ENCODE measurements around the gene AP5B1.

AP5B1 gene

GRCh38 chr11:65801153-65801987 is 20.6 kb upstream of the AP5B1 start:
- no peak for DNase-seq (ENCODE audit: low read depth in 2 of 3, low spot score in 2 of 3)

DNA sequence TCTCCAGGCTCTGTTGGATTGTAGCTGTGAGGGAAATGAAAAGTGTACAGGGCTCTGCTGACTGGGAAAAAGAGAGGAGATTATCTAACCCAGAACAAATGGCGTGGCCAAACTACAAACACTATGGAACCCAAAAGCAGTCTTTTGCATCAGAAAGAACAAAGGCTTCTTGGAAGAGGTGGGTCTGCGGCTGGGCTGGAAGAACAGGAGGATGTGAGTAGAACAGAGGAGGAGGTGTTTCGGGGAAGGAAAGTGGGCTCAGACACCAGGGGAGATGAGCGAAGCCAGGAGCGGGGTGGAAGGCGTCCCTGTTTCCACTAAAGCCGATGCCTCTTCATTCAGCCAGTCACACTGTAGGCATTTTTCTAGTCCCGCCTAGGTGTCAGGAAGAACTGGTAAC is 18.1 kb upstream of the AP5B1 start:
- DNase-seq (ENCODE audit: low read depth in 2 of 3, low spot score in 2 of 3) = no peak

DNA sequence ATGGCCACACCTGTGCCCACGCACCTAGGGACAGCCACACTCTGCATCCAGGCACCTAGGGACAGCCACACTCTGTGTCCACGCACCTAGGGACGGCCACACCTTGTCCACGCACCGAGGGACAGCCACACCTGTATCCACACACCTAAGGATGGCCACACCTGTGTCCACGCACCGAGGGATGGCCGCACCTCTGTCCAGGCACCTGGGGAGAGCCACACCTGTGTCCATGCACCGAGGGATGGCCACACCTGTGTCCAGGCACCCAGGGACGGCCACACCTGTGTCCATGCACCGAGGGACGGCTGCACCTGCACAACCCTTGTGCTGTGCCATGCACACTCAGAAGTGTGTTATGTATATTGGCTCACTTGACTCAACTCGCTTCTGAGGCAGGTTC is 16.9 kb upstream of the AP5B1 start:
- no peak for DNase-seq (ENCODE audit: low read depth in 2 of 3, low spot score in 2 of 3)

- no peak for DNase-seq (ENCODE audit: low read depth in 2 of 3, low spot score in 2 of 3)
Observed at GRCh38 chr11:65796726-65797601, 16.2 kb upstream of the AP5B1 start.

DNA sequence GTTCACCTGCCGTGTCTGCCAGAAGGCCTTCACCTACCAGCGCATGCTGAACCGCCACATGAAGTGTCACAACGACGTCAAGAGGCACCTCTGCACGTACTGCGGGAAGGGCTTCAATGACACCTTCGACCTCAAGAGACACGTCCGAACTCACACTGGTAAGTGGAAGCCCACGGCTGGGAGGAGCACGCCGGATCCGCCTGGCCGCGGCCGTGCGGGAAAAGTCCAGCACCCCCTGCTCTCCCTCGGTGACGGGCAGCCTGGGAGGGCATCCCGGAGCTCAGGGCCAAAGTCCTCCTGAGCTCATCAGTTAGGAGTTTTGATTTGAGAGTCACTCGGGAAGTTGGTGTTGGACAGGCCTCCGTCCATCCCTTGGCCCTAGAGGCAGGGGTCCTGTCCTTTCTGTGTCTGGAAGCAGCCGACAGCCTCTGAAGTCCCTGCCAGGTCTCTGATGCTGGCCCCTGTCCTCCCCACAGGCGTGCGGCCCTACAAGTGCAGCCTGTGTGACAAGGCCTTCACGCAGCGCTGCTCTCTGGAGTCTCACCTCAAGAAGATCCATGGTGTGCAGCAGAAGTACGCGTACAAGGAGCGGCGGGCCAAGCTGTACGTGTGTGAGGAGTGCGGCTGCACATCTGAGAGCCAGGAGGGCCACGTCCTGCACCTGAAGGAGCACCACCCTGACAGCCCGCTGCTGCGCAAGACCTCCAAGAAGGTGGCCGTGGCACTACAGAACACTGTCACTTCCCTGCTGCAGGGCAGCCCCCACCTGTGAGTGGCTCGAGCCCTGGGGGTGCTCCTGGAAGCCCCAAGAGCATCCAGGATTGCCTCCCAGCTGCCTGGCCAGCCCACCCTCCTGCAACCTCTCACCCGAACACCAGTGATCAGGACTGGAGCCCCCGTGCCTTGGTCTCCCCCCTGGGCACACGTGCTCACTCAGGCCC is 14.1 kb upstream of the AP5B1 start:
- no peak for DNase-seq (ENCODE audit: low read depth in 2 of 3, low spot score in 2 of 3)

GRCh38 chr11:65793625-65794400 is 13.0 kb upstream of the AP5B1 start:
- no peak for DNase-seq (ENCODE audit: low read depth in 2 of 3, low spot score in 2 of 3)

DNA sequence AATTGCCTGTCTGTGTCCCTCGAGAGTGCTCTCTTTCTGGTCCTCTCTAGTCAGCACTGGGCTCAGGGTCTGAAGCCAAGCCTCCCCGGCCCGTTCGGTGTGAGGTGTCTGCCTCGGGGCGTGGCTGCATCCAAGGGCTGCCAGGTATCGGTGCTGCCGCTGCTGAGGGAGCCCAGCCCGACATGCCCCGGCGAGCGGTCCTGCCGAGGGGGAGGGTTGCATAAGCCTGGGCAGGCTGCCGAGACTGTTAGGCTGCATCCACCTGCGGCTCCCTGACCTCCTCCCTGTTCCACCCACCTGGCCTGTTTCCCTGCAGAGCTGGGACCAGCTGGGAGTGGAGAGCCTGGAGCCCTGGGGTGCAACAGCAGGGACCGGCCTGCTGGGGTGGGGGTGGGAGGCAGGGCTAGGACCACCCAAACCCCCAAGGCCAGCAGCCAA is 12.4 kb upstream of the AP5B1 start:
- DNase-seq (ENCODE audit: low read depth in 2 of 3, low spot score in 2 of 3) = no peak

- no peak for DNase-seq (ENCODE audit: low read depth in 2 of 3, low spot score in 2 of 3)
Observed at GRCh38 chr11:65792456-65792855, 11.7 kb upstream of the AP5B1 start.

GRCh38 chr11:65791719-65792213 is 11.0 kb upstream of the AP5B1 start:
- DNase-seq (ENCODE audit: low read depth in 2 of 3, low spot score in 2 of 3) = peak; percentile 26 to 53 (median 47)

DNA sequence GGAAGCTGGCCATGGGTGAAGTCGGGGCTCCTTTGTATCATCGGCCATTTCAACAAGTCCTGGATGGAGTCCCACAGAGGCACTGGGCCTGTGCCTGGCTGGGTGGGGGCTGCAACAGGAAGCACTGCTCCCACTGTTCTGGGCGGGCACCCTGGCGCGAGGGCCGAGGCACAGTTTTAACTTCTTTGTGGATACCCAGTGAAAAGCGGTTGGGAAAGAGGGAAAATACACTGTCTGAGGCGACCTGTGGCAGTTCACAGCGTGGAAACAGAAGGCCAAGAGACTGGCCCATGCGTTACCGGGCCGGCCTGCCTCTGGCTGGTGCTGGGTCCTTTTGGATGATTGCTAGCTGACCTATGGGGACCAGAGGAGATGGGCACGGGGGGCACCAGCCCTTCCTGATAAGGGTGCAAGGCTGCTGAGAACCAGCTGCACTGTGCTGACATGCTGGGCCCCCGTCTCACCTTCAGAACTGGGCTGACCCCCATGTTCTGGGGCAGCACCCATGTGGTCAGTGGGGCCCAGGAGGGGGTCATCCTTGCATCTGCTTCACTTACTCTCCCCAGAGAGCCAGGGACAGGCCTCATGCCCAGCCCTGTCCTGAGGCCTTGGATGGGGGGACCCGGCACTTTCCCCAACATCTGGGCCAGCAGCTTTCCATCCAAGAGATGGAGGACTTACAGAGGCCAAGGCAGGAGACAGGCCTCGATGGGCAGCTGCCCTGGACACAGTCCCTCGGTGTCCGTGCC is 10.3 kb upstream of the AP5B1 start:
- no peak for DNase-seq (ENCODE audit: low read depth in 2 of 3, low spot score in 2 of 3)

DNA sequence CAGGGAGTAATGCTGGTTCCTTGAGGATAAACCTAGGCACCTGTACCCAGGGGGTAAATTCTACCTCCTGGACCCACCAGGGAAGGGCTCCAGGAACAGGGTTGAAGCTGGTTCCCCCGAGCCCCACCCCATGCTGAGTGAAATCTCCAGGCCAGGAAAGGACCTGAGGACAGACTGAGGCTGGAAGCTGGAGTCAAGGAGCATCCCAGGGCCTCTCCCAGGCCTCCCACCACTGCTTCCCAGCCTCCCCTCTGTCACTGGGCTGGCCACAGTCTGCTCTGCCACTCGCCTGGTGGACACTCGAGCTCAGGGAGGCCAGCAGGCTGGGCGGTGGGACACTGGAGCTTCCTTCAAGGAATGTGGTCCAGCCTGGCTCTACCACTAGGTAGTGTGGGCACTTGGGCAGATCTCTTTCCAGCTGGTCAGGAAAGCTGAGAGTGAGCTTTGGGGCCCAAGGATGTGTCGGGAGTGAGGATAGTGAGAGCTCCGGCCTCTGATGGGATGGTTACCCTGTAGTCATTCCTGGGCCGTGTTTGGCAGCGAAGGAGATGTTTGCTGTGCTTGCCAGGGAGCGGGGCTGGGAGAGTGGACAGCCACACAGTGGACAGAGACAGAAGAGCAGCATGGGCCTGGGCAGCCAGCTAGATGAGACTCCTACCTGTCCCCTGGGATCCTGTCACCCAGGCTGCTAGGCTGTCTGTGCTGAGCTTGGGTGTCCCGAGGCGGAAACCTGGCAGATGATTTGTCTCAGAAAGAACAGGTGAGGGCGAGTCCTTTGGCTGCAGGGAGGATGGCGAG is 9.5 kb upstream of the AP5B1 start:
- no peak for DNase-seq (ENCODE audit: low read depth in 2 of 3, low spot score in 2 of 3)

DNA sequence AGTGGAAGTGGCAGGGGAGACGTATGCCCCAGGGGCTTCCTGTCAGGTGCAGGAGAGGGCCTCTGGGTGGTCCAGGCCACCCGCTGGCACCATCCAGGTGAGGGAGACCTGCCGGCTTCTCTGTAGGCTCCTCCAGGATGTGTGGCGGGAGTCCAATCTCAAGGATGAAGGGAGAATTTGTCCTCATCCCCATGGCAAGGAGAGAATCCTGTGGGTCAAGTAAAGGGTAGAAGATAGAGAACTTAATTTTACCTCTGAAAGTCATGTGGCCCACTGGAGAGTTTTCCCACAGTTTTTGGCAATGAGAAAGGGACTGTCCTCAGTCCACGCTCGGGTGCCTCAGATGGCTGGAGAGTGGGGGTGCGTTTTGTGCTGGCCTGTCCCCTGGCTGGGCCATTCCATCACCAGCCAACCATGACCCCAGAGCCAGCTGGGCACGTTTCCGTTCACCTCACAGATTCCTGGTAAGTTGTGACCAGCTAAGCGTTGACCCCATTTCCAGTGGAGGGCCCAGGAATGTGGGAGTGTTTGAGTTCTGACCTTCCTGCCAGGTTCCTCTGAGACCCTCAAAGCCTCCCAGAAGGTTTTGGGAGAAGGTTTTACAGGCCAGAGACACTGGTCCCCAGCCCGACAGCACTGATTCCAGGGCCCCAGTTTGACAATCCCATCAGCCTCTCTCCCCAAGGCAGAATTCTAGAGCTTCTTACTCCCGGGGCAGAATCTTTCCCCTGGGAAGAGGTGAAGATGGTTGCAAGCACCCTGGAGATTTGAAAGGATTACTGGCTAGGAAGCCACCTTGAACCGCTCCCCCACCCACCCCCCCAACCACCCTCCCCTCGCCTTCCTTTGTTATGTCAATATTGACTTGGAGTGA is 8.7 kb upstream of the AP5B1 start:
- no peak for DNase-seq (ENCODE audit: low read depth in 2 of 3, low spot score in 2 of 3)

DNA sequence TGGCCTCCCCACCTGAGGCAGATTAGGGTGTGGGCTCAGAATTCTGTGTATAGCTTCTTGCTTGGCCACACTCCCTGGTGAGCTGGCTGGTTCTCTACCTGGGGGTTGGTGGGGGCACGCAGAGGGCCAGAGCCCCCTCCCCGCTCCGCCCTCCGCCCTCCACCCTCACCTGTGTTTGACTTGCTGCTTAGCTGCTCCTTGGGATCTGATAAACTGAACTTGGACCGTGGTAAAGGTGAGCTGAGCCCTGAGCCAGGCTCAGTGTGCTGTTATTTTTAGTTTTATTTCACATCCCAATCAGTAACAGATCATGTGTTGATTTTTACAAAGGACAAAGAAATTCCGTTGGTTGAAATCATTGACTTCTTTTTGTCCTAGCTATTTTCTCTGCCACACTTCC is 8.0 kb upstream of the AP5B1 start:
- no peak for DNase-seq (ENCODE audit: low read depth in 2 of 3, low spot score in 2 of 3)

- no peak for DNase-seq (ENCODE audit: low read depth in 2 of 3, low spot score in 2 of 3)
Observed at GRCh38 chr11:65787649-65788622, 7.2 kb upstream of the AP5B1 start.

DNA sequence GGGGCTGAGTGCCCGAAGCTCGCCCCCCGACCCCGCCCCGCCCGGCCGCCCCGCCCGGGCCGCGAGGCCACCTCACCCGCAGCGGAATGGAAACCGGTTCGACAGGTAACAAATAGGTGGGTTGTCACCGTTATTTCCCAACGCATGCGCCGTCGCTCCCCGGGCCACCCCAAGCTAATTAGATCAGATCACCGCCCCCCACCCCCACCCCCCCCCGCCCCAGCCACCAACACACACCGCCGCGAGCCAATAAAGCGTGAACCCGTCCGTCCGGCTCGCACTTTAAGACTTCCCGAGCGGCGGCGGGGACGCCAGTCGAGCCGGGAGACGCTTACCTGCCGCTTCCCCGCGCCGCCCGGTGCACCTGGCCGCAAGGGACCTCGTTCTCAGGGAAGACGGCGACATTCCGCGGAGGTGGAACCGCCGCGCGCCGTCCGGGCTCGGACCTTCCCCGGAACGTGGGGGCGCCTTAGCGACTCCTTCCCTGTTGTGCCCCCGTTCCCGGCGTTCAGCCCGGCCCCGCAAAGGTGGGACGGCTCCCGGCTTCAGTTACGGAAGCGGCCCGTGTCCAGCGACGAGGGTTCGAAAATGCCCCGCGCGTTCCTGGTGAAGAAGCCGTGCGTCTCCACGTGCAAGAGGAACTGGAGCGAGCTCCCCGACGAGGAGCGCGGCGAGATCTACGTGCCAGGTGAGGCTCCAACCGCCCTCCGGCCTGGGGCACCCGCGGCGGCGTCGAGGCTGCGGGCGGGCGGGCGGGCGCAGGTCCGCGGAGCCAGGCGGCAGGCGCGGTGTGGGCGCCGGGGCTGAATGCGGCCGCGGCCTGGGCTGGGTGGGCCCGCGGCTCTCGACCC is 6.2 kb upstream of the AP5B1 start, which contains the start of gene OVOL1:
OVOL1 (plus strand) TSS at position 278 of the 851 bp plus-strand sequence; CDS start at position 589, 311 bp downstream.
- no peak for DNase-seq (ENCODE audit: low read depth in 2 of 3, low spot score in 2 of 3)
